SK-N-SH treated with all-trans-retinoic acid at 6 μM for 48 hours (cell line): ENCODE results near the gene MANBA.
"Not testable (repeated sequence)": the region's sequence is repeated elsewhere in the genome, so short reads cannot be mapped to it uniquely, and the experiment has no call there.

Source experiments
- ATAC-seq: fragments of 200-7000 bp; cut with Tn5 transposase; 3 replicates; pipeline ENCODE4 v1.9.1; 2020; ENCODE audit warnings: mild to moderate bottlenecking, moderate library complexity
- ARNTL ChIP-seq: fragments of 450-650 bp; formaldehyde crosslinking; IDR thresholded peaks from 2 replicates; pipeline ENCODE4 v1.5.0; 2020; ENCODE audit warnings: low read depth, mild to moderate bottlenecking, moderate library complexity, borderline replicate concordance
- BACH2 ChIP-seq: fragments of 250-450 bp; sonication (Bioruptor Pico); IDR thresholded peaks from 2 replicates; pipeline ENCODE4 v1.9.0; 2021; ENCODE audit warnings: mild to moderate bottlenecking, borderline replicate concordance
- CREB5 ChIP-seq: fragments of 250-450 bp; sonication (Bioruptor Pico); IDR thresholded peaks from 2 replicates; pipeline ENCODE4 v1.5.1; 2020; ENCODE audit warnings: low read depth, mild to moderate bottlenecking, moderate library complexity
- CSDC2 ChIP-seq: fragments of 250-450 bp; sonication (Bioruptor Pico); IDR thresholded peaks from 2 replicates; pipeline ENCODE4 v1.5.0; 2020; ENCODE audit warnings: mild to moderate bottlenecking, moderate library complexity
- ESRRG ChIP-seq: fragments of 250-450 bp; sonication (Bioruptor Pico); IDR thresholded peaks from 2 replicates; pipeline ENCODE4 v1.6.1; 2021; ENCODE audit warnings: mild to moderate bottlenecking
- GLIS3 ChIP-seq: fragments of 250-450 bp; sonication (Bioruptor Pico); IDR thresholded peaks from 2 replicates; pipeline ENCODE4 v1.5.0; 2020; ENCODE audit warnings: mild to moderate bottlenecking, moderate library complexity
- ISL1 ChIP-seq: fragments of 250-450 bp; sonication (Bioruptor Pico); IDR thresholded peaks from 2 replicates; pipeline ENCODE4 v2.1.2; 2022; ENCODE audit warnings: mild to moderate bottlenecking, moderate library complexity
- OSR1 ChIP-seq: fragments of 250-450 bp; sonication (Bioruptor Pico); IDR thresholded peaks from 2 replicates; pipeline ENCODE4 v1.8.0; 2022; ENCODE audit warnings: moderate library complexity, mild to moderate bottlenecking, inconsistent platforms
- POU6F1 ChIP-seq: fragments of 250-450 bp; sonication (Bioruptor Pico); IDR thresholded peaks from 2 replicates; pipeline ENCODE4 v1.8.0; 2021; ENCODE audit warnings: low read depth, mild to moderate bottlenecking, moderate library complexity, borderline replicate concordance
- PPARA ChIP-seq: fragments of 250-450 bp; sonication (Bioruptor Pico); IDR thresholded peaks from 2 replicates; pipeline ENCODE4 v1.5.0; 2020; ENCODE audit warnings: mild to moderate bottlenecking, borderline replicate concordance
- RARB ChIP-seq: fragments of 250-450 bp; sonication (Bioruptor Pico); IDR thresholded peaks from 2 replicates; pipeline ENCODE4 v1.8.0; 2021; ENCODE audit warnings: mild to moderate bottlenecking, moderate library complexity
- TCF4 ChIP-seq: fragments of 250-450 bp; sonication (Bioruptor Pico); IDR thresholded peaks from 2 replicates; pipeline ENCODE4 v1.8.0; 2021; ENCODE audit warnings: mild to moderate bottlenecking, moderate library complexity, borderline replicate concordance
- TOX ChIP-seq: fragments of 250-450 bp; sonication (Bioruptor Pico); IDR thresholded peaks from 2 replicates; pipeline ENCODE4 v1.8.0; 2021; ENCODE audit warnings: mild to moderate bottlenecking, moderate library complexity, borderline replicate concordance
- ZC3H10 ChIP-seq: fragments of 250-450 bp; sonication (Bioruptor Pico); IDR thresholded peaks from 2 replicates; pipeline ENCODE4 v1.5.1; 2021; ENCODE audit warnings: mild to moderate bottlenecking, moderate library complexity
- ZFP3 ChIP-seq: fragments of 250-450 bp; sonication (Bioruptor Pico); IDR thresholded peaks from 2 replicates; pipeline ENCODE4 v1.5.0; 2020; ENCODE audit warnings: mild to moderate bottlenecking, moderate library complexity
- ZFP30 ChIP-seq: fragments of 450-650 bp; formaldehyde crosslinking; IDR thresholded peaks from 2 replicates; pipeline ENCODE4 v1.5.0; 2022; ENCODE audit warnings: mild to moderate bottlenecking, moderate library complexity
- ZNF565 ChIP-seq: fragments of 450-650 bp; formaldehyde crosslinking; conservative IDR thresholded peaks from 2 replicates; pipeline ENCODE4 v1.5.0; 2020; ENCODE audit warnings: low read depth, mild to moderate bottlenecking, moderate library complexity
- ZNF70 ChIP-seq: fragments of 450-650 bp; formaldehyde crosslinking; IDR thresholded peaks from 2 replicates; pipeline ENCODE4 v1.5.0; 2020; ENCODE audit warnings: mild to moderate bottlenecking, moderate library complexity
- ZNF8 ChIP-seq: fragments of 450-650 bp; formaldehyde crosslinking; IDR thresholded peaks from 2 replicates; pipeline ENCODE4 v1.5.0; 2020; ENCODE audit warnings: mild to moderate bottlenecking, moderate library complexity
- TF ChIP-seq, protein P1 (sequence below): fragments of 250-450 bp; sonication (Bioruptor Pico); IDR thresholded peaks from 2 replicates; pipeline ENCODE4 v1.8.0; 2020; ENCODE audit warnings: mild to moderate bottlenecking, moderate library complexity, borderline replicate concordance
- TF ChIP-seq, protein P2 (sequence below): fragments of 250-450 bp; sonication (Bioruptor Pico); IDR thresholded peaks from 2 replicates; pipeline ENCODE4 v1.5.0; 2020; ENCODE audit warnings: mild to moderate bottlenecking, moderate library complexity

Gene MANBA

DNA sequence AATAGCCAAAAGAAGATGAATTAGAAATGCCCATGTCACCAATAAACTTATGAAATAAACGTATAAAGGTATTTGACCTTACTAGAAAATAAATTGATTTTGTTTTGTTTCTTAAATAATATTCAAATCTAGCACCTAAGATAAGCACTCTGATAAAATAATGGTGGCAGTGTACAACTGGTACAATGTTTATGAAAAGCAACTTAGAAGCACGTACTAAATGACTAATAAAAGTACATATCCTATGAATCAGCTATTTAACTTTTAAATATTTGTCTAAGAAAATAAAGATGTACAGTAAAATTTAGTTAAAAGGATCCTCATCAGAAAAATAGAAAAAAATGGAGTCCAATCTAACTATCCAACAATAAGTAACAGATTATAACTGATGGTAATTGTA is 6.7 kb downstream of the MANBA start:
- TF ChIP-seq GLIS3 (CRISPR knock-in tag) (no peak), ZNF70 (CRISPR knock-in tag) (no peak), CSDC2 (CRISPR knock-in tag) (no peak), ARNTL (CRISPR knock-in tag) (no peak), ZNF8 (CRISPR knock-in tag) (no peak), CREB5 (CRISPR knock-in tag) (no peak), TCF4 (CRISPR knock-in tag) (no peak), RARB (CRISPR knock-in tag) (no peak), ZNF565 (CRISPR knock-in tag) (no peak), ZFP30 (CRISPR knock-in tag) (no peak), ZC3H10 (CRISPR knock-in tag) (no peak)
- TF ChIP-seq, protein P1, sequence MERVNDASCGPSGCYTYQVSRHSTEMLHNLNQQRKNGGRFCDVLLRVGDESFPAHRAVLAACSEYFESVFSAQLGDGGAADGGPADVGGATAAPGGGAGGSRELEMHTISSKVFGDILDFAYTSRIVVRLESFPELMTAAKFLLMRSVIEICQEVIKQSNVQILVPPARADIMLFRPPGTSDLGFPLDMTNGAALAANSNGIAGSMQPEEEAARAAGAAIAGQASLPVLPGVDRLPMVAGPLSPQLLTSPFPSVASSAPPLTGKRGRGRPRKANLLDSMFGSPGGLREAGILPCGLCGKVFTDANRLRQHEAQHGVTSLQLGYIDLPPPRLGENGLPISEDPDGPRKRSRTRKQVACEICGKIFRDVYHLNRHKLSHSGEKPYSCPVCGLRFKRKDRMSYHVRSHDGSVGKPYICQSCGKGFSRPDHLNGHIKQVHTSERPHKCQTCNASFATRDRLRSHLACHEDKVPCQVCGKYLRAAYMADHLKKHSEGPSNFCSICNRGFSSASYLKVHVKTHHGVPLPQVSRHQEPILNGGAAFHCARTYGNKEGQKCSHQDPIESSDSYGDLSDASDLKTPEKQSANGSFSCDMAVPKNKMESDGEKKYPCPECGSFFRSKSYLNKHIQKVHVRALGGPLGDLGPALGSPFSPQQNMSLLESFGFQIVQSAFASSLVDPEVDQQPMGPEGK: no peak
- no peak for ATAC-seq

- TF ChIP-seq RARB (CRISPR knock-in tag): no peak
- TF ChIP-seq TCF4 (CRISPR knock-in tag): no peak
- no peak for TF ChIP-seq CSDC2 (CRISPR knock-in tag)
- TF ChIP-seq ZFP30 (CRISPR knock-in tag): no peak
- TF ChIP-seq TOX (CRISPR knock-in tag): no peak
- TF ChIP-seq POU6F1: no peak
- TF ChIP-seq ZC3H10 (CRISPR knock-in tag): no peak
- TF ChIP-seq ISL1 (CRISPR knock-in tag): no peak
- TF ChIP-seq ZFP3: no peak
- TF ChIP-seq OSR1 (CRISPR knock-in tag): no peak
- TF ChIP-seq CREB5 (CRISPR knock-in tag): no peak
- TF ChIP-seq GLIS3 (CRISPR knock-in tag): no peak
- TF ChIP-seq ARNTL (CRISPR knock-in tag): no peak
- TF ChIP-seq BACH2: no peak
- TF ChIP-seq PPARA (CRISPR knock-in tag): no peak
- TF ChIP-seq ESRRG (CRISPR knock-in tag): no peak
- no peak for ATAC-seq
Measured at GRCh38 chr4:102751941-102752340, 8.8 kb downstream of the MANBA start.

GRCh38 chr4:102743352-102743751 is 17.4 kb downstream of the MANBA start:
- ATAC-seq: not testable (repeated sequence)

DNA sequence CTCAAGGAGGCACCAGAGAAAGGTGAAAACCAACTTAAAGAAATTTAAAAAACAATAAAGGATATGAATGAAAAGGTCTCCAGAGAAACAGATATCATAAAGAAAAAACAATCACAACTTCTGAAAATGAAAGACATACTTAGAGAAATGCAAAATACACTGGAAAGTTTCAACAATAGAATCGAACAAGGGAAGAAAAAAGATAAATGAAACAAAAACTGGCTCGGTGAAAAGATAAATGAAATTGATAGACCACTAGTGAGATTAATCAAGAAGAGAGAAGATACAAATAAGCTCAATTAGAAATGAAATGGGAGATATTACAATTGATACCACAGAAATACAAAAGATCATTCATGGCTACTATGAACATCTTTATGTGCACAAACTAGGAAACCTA is 22.0 kb downstream of the MANBA start:
- ATAC-seq: not testable (repeated sequence)

DNA sequence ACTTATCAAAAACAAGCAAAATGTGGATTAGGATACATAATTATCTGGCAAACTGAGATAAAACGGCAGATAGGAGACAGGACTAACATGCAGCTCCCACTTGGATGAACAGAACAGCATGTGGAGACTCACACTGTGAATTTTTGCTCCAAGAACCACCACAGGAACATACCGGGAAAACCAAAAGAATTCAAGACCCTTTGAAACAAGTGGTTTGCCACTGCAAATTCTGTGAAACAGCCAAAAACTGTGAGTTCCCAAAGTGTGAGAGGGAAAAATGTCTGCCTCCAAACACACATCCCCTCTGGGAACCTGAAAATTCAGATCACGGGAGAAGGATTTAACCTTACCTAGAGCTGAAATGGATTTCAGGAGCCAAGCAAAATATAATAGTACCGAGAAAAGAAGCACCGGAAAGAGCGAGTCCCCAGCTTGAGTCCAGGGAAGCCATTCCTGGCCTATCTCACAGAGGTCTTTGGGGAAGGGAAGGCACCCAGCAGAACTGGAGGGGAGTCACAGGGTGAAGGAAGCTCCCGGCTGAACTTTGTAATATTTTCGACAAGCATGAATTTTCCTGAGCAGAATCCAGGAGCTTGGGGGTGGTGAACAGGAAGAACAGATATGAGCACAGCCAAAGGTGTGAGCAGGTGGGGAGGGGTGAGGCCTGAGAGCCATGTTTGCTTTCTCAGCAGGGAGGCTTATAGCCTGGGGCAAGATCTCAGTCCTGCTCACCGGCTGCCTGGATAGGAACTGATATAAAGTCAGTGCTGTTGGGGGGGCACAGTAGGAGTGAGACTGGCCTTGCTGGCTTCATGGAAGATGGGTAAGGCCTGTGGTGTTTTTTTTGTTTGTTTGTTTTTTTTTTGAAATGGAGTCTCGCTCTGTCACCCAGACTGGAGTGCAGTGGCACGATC is 23.9 kb downstream of the MANBA start:
- TF ChIP-seq ISL1 (CRISPR knock-in tag) (no peak), OSR1 (CRISPR knock-in tag) (no peak), TCF4 (CRISPR knock-in tag) (no peak), BACH2 (no peak), CSDC2 (CRISPR knock-in tag) (no peak)
- TF ChIP-seq, protein P2, sequence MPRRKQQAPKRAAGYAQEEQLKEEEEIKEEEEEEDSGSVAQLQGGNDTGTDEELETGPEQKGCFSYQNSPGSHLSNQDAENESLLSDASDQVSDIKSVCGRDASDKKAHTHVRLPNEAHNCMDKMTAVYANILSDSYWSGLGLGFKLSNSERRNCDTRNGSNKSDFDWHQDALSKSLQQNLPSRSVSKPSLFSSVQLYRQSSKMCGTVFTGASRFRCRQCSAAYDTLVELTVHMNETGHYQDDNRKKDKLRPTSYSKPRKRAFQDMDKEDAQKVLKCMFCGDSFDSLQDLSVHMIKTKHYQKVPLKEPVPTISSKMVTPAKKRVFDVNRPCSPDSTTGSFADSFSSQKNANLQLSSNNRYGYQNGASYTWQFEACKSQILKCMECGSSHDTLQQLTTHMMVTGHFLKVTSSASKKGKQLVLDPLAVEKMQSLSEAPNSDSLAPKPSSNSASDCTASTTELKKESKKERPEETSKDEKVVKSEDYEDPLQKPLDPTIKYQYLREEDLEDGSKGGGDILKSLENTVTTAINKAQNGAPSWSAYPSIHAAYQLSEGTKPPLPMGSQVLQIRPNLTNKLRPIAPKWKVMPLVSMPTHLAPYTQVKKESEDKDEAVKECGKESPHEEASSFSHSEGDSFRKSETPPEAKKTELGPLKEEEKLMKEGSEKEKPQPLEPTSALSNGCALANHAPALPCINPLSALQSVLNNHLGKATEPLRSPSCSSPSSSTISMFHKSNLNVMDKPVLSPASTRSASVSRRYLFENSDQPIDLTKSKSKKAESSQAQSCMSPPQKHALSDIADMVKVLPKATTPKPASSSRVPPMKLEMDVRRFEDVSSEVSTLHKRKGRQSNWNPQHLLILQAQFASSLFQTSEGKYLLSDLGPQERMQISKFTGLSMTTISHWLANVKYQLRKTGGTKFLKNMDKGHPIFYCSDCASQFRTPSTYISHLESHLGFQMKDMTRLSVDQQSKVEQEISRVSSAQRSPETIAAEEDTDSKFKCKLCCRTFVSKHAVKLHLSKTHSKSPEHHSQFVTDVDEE: no peak
- ATAC-seq: no peak
